PFSK-1 (cell line): Measurements from ENCODE around the gene FAM229A.

Source experiments
- FOXP2 ChIP-seq: optimal IDR thresholded peaks from 2 replicates; pipeline ENCODE3; 2011; ENCODE audit warnings: borderline replicate concordance, control low read depth, inconsistent platforms; ENCODE audit not compliant: insufficient read depth; ENCODE audit errors: extremely low read length, extremely low read depth
- POLR2AphosphoS5 ChIP-seq: IDR thresholded peaks from 2 replicates; pipeline ENCODE4 v1.6.1; 2012; ENCODE audit warnings: low read depth, mild to moderate bottlenecking, control low read depth, low read length, moderate library complexity
- SIN3A ChIP-seq: IDR thresholded peaks from 2 replicates; pipeline ENCODE4 v1.6.1; 2012; ENCODE audit warnings: mild to moderate bottlenecking, low read length, moderate library complexity, borderline replicate concordance; ENCODE audit not compliant: insufficient read depth
- TAF1 ChIP-seq: IDR thresholded peaks from 2 replicates; pipeline ENCODE4 v1.6.1; 2012; ENCODE audit warnings: low read length, control low read depth, borderline replicate concordance; ENCODE audit not compliant: insufficient read depth
- TF ChIP-seq, protein P1 (sequence below), 2 experiments: IDR thresholded peaks; 2 replicates each; pipeline versions ENCODE4 v1.6.1 to v1.8.0; 2011 to 2012; ENCODE audit warnings: low read depth in 2 of 2, low read length in 2 of 2, control low read depth in 1 of 2, inconsistent platforms in 1 of 2, mild to moderate bottlenecking in 1 of 2, moderate library complexity in 1 of 2; ENCODE audit not compliant: insufficient read depth in 1 of 2

The FAM229A gene

GRCh38 chr1:32377541-32378220 lies 15.4 kb upstream of the FAM229A start:
- TF ChIP-seq SIN3A, result no peak

GRCh38 chr1:32376199-32376598 lies 13.9 kb upstream of the FAM229A start:
- no peak for TF ChIP-seq TAF1
- no peak for TF ChIP-seq POLR2AphosphoS5
- TF ChIP-seq SIN3A, result no peak
- no peak for TF ChIP-seq FOXP2
- TF ChIP-seq, protein P1, sequence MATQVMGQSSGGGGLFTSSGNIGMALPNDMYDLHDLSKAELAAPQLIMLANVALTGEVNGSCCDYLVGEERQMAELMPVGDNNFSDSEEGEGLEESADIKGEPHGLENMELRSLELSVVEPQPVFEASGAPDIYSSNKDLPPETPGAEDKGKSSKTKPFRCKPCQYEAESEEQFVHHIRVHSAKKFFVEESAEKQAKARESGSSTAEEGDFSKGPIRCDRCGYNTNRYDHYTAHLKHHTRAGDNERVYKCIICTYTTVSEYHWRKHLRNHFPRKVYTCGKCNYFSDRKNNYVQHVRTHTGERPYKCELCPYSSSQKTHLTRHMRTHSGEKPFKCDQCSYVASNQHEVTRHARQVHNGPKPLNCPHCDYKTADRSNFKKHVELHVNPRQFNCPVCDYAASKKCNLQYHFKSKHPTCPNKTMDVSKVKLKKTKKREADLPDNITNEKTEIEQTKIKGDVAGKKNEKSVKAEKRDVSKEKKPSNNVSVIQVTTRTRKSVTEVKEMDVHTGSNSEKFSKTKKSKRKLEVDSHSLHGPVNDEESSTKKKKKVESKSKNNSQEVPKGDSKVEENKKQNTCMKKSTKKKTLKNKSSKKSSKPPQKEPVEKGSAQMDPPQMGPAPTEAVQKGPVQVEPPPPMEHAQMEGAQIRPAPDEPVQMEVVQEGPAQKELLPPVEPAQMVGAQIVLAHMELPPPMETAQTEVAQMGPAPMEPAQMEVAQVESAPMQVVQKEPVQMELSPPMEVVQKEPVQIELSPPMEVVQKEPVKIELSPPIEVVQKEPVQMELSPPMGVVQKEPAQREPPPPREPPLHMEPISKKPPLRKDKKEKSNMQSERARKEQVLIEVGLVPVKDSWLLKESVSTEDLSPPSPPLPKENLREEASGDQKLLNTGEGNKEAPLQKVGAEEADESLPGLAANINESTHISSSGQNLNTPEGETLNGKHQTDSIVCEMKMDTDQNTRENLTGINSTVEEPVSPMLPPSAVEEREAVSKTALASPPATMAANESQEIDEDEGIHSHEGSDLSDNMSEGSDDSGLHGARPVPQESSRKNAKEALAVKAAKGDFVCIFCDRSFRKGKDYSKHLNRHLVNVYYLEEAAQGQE (IDR thresholded peaks at IDR 0.05; ENCODE audit: insufficient read depth in 1 of 2, low read depth in 2 of 2, low read length in 2 of 2), result no peak

DNA sequence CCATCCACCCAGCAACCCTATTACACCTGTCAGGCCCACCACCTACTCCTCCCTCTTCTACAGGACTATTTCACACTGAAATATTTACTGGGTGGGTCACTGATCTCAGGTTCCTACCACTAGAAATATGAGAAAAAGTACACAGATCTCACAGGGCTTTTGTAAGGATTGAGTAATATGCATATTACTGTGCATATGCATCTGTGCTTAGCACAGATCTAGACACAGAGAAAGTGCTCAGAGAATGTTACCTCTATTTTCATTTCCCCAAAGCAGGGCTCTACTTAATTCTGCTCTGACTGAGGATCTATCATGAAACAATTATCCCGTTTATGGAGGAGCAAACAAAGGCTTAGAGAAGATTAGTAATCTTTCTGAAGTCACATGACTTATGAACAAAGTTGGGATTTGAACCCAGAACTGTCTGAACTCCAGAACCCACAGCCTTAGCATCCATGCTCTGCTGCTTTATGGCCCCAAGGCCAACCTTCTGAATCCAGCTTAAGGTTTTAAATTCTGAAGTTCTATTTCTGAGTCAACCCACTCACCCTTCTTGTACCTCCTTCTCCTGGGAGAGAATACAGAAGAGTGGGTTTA lies 11.8 kb upstream of the FAM229A start:
- TF ChIP-seq POLR2AphosphoS5 (no peak), FOXP2 (no peak), TAF1 (no peak), SIN3A (no peak)
- TF ChIP-seq, protein P1 (IDR thresholded peaks at IDR 0.05; ENCODE audit: insufficient read depth in 1 of 2, low read depth in 2 of 2, low read length in 2 of 2), result no peak

- TF ChIP-seq POLR2AphosphoS5 (no peak), FOXP2 (no peak), TAF1 (no peak), SIN3A (no peak)
- TF ChIP-seq, protein P1 (IDR thresholded peaks at IDR 0.05; ENCODE audit: insufficient read depth in 1 of 2, low read depth in 2 of 2, low read length in 2 of 2), result no peak
Measured at GRCh38 chr1:32372149-32372756, 10.0 kb upstream of the FAM229A start.

DNA sequence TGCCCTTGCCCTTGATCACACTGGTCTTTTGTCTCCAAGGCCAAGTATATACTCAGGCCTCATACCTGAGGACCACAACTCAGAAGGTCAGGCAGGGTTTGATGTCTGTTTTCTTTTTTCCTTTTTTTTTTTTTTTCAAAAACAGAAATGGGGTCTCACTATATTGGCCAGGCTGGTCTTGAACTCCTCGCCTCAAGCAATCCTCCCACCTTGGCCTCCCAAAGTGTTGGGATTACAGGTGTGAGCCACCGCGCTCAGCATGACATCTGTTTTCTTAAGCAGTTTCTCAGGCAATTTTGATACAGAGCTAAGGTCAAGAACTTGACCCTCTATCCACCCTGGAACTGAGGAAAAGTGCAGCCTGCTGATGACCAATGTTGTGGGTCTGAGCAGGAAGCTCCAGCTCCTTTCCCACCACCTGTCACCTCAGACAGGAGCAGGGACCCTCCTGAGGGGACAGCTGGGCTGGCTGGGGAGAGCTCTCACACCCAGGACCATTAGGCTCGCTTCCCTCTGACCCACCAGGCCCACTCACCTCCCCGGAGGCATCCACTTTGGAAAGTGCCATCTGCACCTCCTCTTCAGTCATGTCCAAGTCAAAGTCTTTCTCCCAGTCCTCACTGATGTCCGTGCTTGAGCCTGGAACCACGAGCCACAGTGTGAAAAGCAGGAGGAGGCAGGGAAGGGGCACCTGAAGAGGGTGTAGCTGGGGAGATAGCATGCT lies 5.8 kb upstream of the FAM229A start:
- TF ChIP-seq POLR2AphosphoS5, result no peak
- TF ChIP-seq TAF1, result no peak
- TF ChIP-seq SIN3A, result no peak
- TF ChIP-seq FOXP2, result no peak
- TF ChIP-seq, protein P1 (IDR thresholded peaks at IDR 0.05; ENCODE audit: insufficient read depth in 1 of 2, low read depth in 2 of 2, low read length in 2 of 2), result no peak
